HEK293 (cell line): Measurements from ENCODE around the gene ITGA8.

ENCODE experiments used
- GFI1B ChIP-seq: fragments of 450-650 bp; formaldehyde crosslinking; IDR thresholded peaks from 2 replicates; pipeline ENCODE4 v1.5.1; 2016; ENCODE audit warnings: missing biosample characterization, missing genetic modification characterization
- HOXC10 ChIP-seq: sonication (generic); formaldehyde crosslinking; IDR thresholded peaks from 2 replicates; pipeline ENCODE4 v1.8.1; 2023; ENCODE audit warnings: mild to moderate bottlenecking, missing genetic modification reagents
- ZBTB20 ChIP-seq: fragments of 450-650 bp; formaldehyde crosslinking; IDR thresholded peaks from 2 replicates; pipeline ENCODE4 v1.5.1; 2016; ENCODE audit warnings: missing biosample characterization, missing genetic modification characterization
- ZEB2 ChIP-seq: fragments of 450-650 bp; formaldehyde crosslinking; IDR thresholded peaks from 2 replicates; pipeline ENCODE4 v1.5.1; 2016; ENCODE audit warnings: missing biosample characterization, missing genetic modification characterization
- ZFHX2 ChIP-seq: fragments of 450-650 bp; formaldehyde crosslinking; conservative IDR thresholded peaks from 2 replicates; pipeline ENCODE4 v1.5.1; 2016; ENCODE audit warnings: missing biosample characterization, missing genetic modification characterization
- ZFP3 ChIP-seq: fragments of 450-650 bp; formaldehyde crosslinking; IDR thresholded peaks from 2 replicates; pipeline ENCODE4 v1.5.1; 2016; ENCODE audit warnings: low read depth, missing biosample characterization, missing genetic modification characterization
- ZNF10 ChIP-seq: fragments of 450-650 bp; formaldehyde crosslinking; IDR thresholded peaks from 2 replicates; pipeline ENCODE4 v1.5.1; 2017; ENCODE audit warnings: missing biosample characterization, missing genetic modification characterization
- ZNF174 ChIP-seq: fragments of 450-650 bp; formaldehyde crosslinking; IDR thresholded peaks from 2 replicates; pipeline ENCODE4 v1.5.0; 2017; ENCODE audit warnings: missing biosample characterization, mild to moderate bottlenecking, missing genetic modification characterization
- ZNF266 ChIP-seq: fragments of 450-650 bp; formaldehyde crosslinking; IDR thresholded peaks from 2 replicates; pipeline ENCODE4 v1.5.1; 2016; ENCODE audit warnings: missing biosample characterization, missing genetic modification characterization, low read depth
- ZNF311 ChIP-seq: fragments of 450-650 bp; formaldehyde crosslinking; IDR thresholded peaks from 2 replicates; pipeline ENCODE4 v1.5.1; 2017; ENCODE audit warnings: missing biosample characterization, missing genetic modification characterization, borderline replicate concordance
- ZNF350 ChIP-seq: fragments of 450-650 bp; formaldehyde crosslinking; IDR thresholded peaks from 2 replicates; pipeline ENCODE4 v1.5.0; 2017; ENCODE audit warnings: missing biosample characterization, mild to moderate bottlenecking, missing genetic modification characterization
- ZNF394 ChIP-seq: fragments of 450-650 bp; formaldehyde crosslinking; IDR thresholded peaks from 2 replicates; pipeline ENCODE4 v1.5.1; 2016; ENCODE audit warnings: missing biosample characterization, missing genetic modification characterization, mild to moderate bottlenecking, moderate library complexity, borderline replicate concordance
- ZNF501 ChIP-seq: fragments of 450-650 bp; formaldehyde crosslinking; IDR thresholded peaks from 2 replicates; pipeline ENCODE4 v1.5.1; 2016; ENCODE audit warnings: missing biosample characterization, missing genetic modification characterization
- ZNF510 ChIP-seq: fragments of 450-650 bp; formaldehyde crosslinking; IDR thresholded peaks from 2 replicates; pipeline ENCODE4 v1.5.1; 2018; ENCODE audit warnings: mild to moderate bottlenecking, missing genetic modification characterization, missing biosample characterization; ENCODE audit not compliant: insufficient replicate concordance
- ZNF549 ChIP-seq: fragments of 450-650 bp; IDR thresholded peaks from 2 replicates; pipeline ENCODE4 v1.5.1; 2018; ENCODE audit warnings: missing biosample characterization, missing genetic modification characterization, mild to moderate bottlenecking, inconsistent platforms, moderate library complexity
- ZNF596 ChIP-seq: fragments of 450-650 bp; IDR thresholded peaks from 2 replicates; pipeline ENCODE4 v1.5.0; 2018; ENCODE audit warnings: missing biosample characterization, mild to moderate bottlenecking, missing genetic modification characterization, moderate library complexity
- ZNF600 ChIP-seq: fragments of 450-650 bp; formaldehyde crosslinking; IDR thresholded peaks from 2 replicates; pipeline ENCODE4 v1.5.1; 2016; ENCODE audit warnings: missing biosample characterization, missing genetic modification characterization
- ZNF629 ChIP-seq: fragments of 450-650 bp; formaldehyde crosslinking; IDR thresholded peaks from 2 replicates; pipeline ENCODE4 v1.5.1; 2017; ENCODE audit warnings: missing biosample characterization, missing genetic modification characterization
- ZNF654 ChIP-seq: fragments of 450-650 bp; formaldehyde crosslinking; IDR thresholded peaks from 2 replicates; pipeline ENCODE4 v1.5.1; 2016; ENCODE audit warnings: low read depth, missing biosample characterization, missing genetic modification characterization
- ZNF843 ChIP-seq: fragments of 450-650 bp; formaldehyde crosslinking; IDR thresholded peaks from 2 replicates; pipeline ENCODE4 v1.5.1; 2016; ENCODE audit warnings: missing biosample characterization, missing genetic modification characterization
- ZSCAN30 ChIP-seq: fragments of 450-650 bp; IDR thresholded peaks from 2 replicates; pipeline ENCODE4 v1.5.1; 2018; ENCODE audit warnings: missing biosample characterization, mild to moderate bottlenecking, missing genetic modification characterization, moderate library complexity
- TF ChIP-seq, protein P1 (sequence below): fragments of 450-650 bp; formaldehyde crosslinking; IDR thresholded peaks from 2 replicates; pipeline ENCODE4 v1.5.1; 2017; ENCODE audit warnings: missing biosample characterization, missing genetic modification characterization
- TF ChIP-seq, protein P2 (sequence below): fragments of 450-650 bp; formaldehyde crosslinking; IDR thresholded peaks from 2 replicates; pipeline ENCODE4 v1.5.1; 2016; ENCODE audit warnings: missing biosample characterization, missing genetic modification characterization
- TF ChIP-seq, protein P3 (sequence below): fragments of 450-650 bp; formaldehyde crosslinking; IDR thresholded peaks from 2 replicates; pipeline ENCODE4 v1.5.1; 2017; ENCODE audit warnings: missing biosample characterization, missing genetic modification characterization
- TF ChIP-seq, protein P4 (sequence below): fragments of 450-650 bp; formaldehyde crosslinking; IDR thresholded peaks from 2 replicates; pipeline ENCODE4 v1.5.0; 2017; ENCODE audit warnings: missing biosample characterization, missing genetic modification characterization, borderline replicate concordance
- TF ChIP-seq, protein P5 (sequence below): fragments of 450-650 bp; formaldehyde crosslinking; IDR thresholded peaks from 2 replicates; pipeline ENCODE4 v1.5.1; 2017; ENCODE audit warnings: missing biosample characterization, missing genetic modification characterization
- TF ChIP-seq, protein P6 (sequence below): fragments of 450-650 bp; formaldehyde crosslinking; conservative IDR thresholded peaks from 2 replicates; pipeline ENCODE4 v1.5.1; 2016; ENCODE audit warnings: low read depth, missing biosample characterization, missing genetic modification characterization

The ITGA8 gene

DNA sequence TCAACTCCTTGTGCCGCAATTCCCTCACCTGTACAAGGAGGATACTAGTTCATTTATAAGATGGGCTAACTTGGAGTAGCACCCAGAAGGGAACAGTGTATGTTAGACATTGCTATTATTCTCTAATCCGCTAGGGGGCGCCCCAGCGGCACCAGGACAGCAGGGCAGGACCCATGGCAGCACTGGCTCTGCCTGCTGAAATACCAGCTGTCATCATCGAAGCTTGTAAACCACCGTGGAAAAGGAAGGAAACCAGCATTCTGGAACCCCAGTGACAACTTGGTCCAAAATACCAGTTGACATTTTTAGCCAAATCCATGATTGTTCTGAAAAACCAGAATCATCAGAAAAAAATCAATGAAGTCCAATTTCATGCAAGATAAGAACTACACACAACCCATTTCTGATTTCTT is 134.4 kb downstream of the ITGA8 start (continued):
- TF ChIP-seq, protein P1, sequence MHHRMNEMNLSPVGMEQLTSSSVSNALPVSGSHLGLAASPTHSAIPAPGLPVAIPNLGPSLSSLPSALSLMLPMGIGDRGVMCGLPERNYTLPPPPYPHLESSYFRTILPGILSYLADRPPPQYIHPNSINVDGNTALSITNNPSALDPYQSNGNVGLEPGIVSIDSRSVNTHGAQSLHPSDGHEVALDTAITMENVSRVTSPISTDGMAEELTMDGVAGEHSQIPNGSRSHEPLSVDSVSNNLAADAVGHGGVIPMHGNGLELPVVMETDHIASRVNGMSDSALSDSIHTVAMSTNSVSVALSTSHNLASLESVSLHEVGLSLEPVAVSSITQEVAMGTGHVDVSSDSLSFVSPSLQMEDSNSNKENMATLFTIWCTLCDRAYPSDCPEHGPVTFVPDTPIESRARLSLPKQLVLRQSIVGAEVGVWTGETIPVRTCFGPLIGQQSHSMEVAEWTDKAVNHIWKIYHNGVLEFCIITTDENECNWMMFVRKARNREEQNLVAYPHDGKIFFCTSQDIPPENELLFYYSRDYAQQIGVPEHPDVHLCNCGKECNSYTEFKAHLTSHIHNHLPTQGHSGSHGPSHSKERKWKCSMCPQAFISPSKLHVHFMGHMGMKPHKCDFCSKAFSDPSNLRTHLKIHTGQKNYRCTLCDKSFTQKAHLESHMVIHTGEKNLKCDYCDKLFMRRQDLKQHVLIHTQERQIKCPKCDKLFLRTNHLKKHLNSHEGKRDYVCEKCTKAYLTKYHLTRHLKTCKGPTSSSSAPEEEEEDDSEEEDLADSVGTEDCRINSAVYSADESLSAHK (tag by site-specific recombination) = no peak
- TF ChIP-seq ZNF350 (tag by site-specific recombination) (no peak), ZNF654 (peak; percentile 58), ZNF501 (tag by site-specific recombination) (0 out of 2 replicates have a peak, but pooled peaks have one; percentile 22), HOXC10 (no peak), ZEB2 (tag by site-specific recombination) (0 out of 2 replicates have a peak, but pooled peaks have one; percentile 38), ZNF596 (tag by site-specific recombination) (no peak), ZNF266 (no peak), ZFP3 (tag by site-specific recombination) (no peak), ZNF629 (tag by site-specific recombination) (no peak), ZNF510 (tag by site-specific recombination) (no peak), ZNF843 (tag by site-specific recombination) (no peak), ZNF10 (tag by site-specific recombination) (no peak), ZNF394 (tag by site-specific recombination) (0 out of 2 replicates have a peak, but pooled peaks have one; percentile 25), ZNF174 (tag by site-specific recombination) (no peak), ZSCAN30 (tag by site-specific recombination) (0 out of 2 replicates have a peak, but pooled peaks have one; percentile 42), ZNF311 (tag by site-specific recombination) (no peak), GFI1B (tag by site-specific recombination) (no peak), ZNF600 (tag by site-specific recombination) (peak; percentile 80), ZFHX2 (tag by site-specific recombination) (no peak), ZNF549 (tag by site-specific recombination) (no peak), ZBTB20 (tag by site-specific recombination) (no peak)
- TF ChIP-seq, protein P2, sequence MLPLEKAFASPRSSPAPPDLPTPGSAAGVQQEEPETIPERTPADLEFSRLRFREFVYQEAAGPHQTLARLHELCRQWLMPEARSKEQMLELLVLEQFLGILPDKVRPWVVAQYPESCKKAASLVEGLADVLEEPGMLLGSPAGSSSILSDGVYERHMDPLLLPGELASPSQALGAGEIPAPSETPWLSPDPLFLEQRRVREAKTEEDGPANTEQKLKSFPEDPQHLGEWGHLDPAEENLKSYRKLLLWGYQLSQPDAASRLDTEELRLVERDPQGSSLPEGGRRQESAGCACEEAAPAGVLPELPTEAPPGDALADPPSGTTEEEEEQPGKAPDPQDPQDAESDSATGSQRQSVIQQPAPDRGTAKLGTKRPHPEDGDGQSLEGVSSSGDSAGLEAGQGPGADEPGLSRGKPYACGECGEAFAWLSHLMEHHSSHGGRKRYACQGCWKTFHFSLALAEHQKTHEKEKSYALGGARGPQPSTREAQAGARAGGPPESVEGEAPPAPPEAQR (tag by site-specific recombination) = no peak
- TF ChIP-seq, protein P3, sequence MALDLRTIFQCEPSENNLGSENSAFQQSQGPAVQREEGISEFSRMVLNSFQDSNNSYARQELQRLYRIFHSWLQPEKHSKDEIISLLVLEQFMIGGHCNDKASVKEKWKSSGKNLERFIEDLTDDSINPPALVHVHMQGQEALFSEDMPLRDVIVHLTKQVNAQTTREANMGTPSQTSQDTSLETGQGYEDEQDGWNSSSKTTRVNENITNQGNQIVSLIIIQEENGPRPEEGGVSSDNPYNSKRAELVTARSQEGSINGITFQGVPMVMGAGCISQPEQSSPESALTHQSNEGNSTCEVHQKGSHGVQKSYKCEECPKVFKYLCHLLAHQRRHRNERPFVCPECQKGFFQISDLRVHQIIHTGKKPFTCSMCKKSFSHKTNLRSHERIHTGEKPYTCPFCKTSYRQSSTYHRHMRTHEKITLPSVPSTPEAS = no peak
- TF ChIP-seq, protein P4, sequence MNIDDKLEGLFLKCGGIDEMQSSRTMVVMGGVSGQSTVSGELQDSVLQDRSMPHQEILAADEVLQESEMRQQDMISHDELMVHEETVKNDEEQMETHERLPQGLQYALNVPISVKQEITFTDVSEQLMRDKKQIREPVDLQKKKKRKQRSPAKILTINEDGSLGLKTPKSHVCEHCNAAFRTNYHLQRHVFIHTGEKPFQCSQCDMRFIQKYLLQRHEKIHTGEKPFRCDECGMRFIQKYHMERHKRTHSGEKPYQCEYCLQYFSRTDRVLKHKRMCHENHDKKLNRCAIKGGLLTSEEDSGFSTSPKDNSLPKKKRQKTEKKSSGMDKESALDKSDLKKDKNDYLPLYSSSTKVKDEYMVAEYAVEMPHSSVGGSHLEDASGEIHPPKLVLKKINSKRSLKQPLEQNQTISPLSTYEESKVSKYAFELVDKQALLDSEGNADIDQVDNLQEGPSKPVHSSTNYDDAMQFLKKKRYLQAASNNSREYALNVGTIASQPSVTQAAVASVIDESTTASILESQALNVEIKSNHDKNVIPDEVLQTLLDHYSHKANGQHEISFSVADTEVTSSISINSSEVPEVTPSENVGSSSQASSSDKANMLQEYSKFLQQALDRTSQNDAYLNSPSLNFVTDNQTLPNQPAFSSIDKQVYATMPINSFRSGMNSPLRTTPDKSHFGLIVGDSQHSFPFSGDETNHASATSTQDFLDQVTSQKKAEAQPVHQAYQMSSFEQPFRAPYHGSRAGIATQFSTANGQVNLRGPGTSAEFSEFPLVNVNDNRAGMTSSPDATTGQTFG (tag by site-specific recombination) = no peak
- TF ChIP-seq, protein P5, sequence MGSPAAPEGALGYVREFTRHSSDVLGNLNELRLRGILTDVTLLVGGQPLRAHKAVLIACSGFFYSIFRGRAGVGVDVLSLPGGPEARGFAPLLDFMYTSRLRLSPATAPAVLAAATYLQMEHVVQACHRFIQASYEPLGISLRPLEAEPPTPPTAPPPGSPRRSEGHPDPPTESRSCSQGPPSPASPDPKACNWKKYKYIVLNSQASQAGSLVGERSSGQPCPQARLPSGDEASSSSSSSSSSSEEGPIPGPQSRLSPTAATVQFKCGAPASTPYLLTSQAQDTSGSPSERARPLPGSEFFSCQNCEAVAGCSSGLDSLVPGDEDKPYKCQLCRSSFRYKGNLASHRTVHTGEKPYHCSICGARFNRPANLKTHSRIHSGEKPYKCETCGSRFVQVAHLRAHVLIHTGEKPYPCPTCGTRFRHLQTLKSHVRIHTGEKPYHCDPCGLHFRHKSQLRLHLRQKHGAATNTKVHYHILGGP = no peak
- TF ChIP-seq, protein P6, sequence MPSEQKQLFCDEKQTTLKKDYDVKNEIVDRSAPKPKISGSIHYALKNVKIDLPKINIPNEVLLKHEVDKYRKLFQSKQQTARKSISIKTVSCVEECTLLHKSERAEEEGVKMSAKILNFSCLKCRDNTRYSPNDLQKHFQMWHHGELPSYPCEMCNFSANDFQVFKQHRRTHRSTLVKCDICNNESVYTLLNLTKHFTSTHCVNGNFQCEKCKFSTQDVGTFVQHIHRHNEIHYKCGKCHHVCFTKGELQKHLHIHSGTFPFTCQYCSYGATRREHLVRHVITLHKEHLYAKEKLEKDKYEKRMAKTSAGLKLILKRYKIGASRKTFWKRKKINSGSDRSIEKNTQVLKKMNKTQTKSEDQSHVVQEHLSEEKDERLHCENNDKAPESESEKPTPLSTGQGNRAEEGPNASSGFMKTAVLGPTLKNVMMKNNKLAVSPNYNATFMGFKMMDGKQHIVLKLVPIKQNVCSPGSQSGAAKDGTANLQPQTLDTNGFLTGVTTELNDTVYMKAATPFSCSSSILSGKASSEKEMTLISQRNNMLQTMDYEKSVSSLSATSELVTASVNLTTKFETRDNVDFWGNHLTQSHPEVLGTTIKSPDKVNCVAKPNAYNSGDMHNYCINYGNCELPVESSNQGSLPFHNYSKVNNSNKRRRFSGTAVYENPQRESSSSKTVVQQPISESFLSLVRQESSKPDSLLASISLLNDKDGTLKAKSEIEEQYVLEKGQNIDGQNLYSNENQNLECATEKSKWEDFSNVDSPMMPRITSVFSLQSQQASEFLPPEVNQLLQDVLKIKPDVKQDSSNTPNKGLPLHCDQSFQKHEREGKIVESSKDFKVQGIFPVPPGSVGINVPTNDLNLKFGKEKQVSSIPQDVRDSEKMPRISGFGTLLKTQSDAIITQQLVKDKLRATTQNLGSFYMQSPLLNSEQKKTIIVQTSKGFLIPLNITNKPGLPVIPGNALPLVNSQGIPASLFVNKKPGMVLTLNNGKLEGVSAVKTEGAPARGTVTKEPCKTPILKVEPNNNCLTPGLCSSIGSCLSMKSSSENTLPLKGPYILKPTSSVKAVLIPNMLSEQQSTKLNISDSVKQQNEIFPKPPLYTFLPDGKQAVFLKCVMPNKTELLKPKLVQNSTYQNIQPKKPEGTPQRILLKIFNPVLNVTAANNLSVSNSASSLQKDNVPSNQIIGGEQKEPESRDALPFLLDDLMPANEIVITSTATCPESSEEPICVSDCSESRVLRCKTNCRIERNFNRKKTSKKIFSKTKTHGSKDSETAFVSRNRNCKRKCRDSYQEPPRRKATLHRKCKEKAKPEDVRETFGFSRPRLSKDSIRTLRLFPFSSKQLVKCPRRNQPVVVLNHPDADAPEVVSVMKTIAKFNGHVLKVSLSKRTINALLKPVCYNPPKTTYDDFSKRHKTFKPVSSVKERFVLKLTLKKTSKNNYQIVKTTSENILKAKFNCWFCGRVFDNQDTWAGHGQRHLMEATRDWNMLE (tag by site-specific recombination) = no peak
